C4-2B (cell line): Measurements from ENCODE around the gene TGM2.

Experiments
- ZFX ChIP-seq: fragments of 450-650 bp; IDR thresholded peaks from 2 replicates; pipeline ENCODE4 v1.6.1; 2017
- TF ChIP-seq, protein P1 (sequence below): fragments of 450-650 bp; conservative IDR thresholded peaks from 2 replicates; pipeline ENCODE4 v1.5.1; 2017; ENCODE audit warnings: mild to moderate bottlenecking

- TF ChIP-seq, protein P1, sequence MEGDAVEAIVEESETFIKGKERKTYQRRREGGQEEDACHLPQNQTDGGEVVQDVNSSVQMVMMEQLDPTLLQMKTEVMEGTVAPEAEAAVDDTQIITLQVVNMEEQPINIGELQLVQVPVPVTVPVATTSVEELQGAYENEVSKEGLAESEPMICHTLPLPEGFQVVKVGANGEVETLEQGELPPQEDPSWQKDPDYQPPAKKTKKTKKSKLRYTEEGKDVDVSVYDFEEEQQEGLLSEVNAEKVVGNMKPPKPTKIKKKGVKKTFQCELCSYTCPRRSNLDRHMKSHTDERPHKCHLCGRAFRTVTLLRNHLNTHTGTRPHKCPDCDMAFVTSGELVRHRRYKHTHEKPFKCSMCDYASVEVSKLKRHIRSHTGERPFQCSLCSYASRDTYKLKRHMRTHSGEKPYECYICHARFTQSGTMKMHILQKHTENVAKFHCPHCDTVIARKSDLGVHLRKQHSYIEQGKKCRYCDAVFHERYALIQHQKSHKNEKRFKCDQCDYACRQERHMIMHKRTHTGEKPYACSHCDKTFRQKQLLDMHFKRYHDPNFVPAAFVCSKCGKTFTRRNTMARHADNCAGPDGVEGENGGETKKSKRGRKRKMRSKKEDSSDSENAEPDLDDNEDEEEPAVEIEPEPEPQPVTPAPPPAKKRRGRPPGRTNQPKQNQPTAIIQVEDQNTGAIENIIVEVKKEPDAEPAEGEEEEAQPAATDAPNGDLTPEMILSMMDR = no peak
- TF ChIP-seq ZFX = no peak
Observed at GRCh38 chr20:38175304-38176180, 10.5 kb upstream of the TGM2 start.
